Fibroblast of the aortic adventitia (primary cell): ENCODE data around the gene PCSK6. TPM values are rescaled to one million over a fixed set of nuclear protein-coding genes. Genes with fewer than 3 reads are reported as not detected.
A peak's percentile ranks its signal among the peaks of the same experiment; 100 is the strongest.

Experiments
- DNase-seq: peaks from one replicate; pipeline ENCODE4 v3.0.0-alpha.2; 2010; ENCODE audit warnings: low read depth
- H3K4me3 ChIP-seq: 2 replicates; pipeline ENCODE4 v1.5.1; 2011; ENCODE audit warnings: low read depth, mild to moderate bottlenecking, control low read depth, low read length, moderate library complexity
- total RNA-seq: library from RNA; depleted of rRNA; stranded (reverse); fragments of >200 nt; gene quantifications from 2 replicates; pipeline ENCODE4 v1.2.3, GENCODE V29; 2012; ENCODE audit warnings: low replicate concordance
- TF ChIP-seq, protein P1 (sequence below): IDR thresholded peaks from 2 replicates; pipeline ENCODE4 v1.5.1; 2011; ENCODE audit warnings: mild to moderate bottlenecking, low read length, control low read depth, inconsistent platforms; ENCODE audit not compliant: insufficient read depth

Gene PCSK6
- total RNA-seq, 1 donor = 0.81 TPM

DNA sequence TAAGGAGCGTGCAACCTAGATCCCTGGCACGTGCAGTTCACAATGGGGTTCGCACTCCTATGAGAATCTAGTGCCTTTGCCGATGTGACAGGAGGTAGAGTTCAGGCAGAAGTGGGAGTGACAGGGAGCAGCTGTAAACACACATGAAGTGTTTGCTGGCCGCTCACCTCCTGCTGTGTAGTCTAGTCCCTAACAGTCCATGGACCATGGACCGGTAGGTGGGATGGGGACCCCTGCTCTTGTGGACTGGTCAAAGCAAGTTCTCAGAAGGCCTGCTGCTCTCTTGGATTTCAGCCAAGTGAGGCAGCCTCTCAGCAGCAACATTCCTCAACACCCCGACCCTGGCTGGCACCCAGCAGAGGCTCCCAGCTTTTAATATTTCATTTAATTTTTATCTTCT lies 136.3 kb downstream of the PCSK6 start:
- TF ChIP-seq, protein P1, sequence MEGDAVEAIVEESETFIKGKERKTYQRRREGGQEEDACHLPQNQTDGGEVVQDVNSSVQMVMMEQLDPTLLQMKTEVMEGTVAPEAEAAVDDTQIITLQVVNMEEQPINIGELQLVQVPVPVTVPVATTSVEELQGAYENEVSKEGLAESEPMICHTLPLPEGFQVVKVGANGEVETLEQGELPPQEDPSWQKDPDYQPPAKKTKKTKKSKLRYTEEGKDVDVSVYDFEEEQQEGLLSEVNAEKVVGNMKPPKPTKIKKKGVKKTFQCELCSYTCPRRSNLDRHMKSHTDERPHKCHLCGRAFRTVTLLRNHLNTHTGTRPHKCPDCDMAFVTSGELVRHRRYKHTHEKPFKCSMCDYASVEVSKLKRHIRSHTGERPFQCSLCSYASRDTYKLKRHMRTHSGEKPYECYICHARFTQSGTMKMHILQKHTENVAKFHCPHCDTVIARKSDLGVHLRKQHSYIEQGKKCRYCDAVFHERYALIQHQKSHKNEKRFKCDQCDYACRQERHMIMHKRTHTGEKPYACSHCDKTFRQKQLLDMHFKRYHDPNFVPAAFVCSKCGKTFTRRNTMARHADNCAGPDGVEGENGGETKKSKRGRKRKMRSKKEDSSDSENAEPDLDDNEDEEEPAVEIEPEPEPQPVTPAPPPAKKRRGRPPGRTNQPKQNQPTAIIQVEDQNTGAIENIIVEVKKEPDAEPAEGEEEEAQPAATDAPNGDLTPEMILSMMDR = no peak
- H3K4me3 ChIP-seq = no peak overlapping the region
- no peak for DNase-seq

DNA sequence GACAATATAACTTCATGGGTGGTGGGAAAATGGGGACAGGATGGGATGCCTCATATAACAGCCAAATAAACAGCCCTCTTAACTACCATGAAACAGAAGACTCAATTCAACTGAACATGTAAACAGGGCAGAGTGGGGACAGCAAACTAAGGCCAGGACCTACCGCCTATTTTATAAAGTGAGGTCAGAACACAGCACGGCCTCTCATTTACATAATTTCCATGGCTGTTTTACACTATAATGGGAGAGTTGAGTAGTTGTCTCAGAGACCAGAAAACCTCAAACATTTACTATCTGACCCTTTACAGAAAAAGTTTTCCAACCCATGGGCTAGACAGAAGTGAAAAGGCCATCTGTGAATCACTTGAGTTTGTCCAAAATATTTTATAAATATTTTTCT lies 137.8 kb downstream of the PCSK6 start:
- H3K4me3 ChIP-seq = no peak overlapping the region
- DNase-seq = no peak
- TF ChIP-seq, protein P1 = no peak

DNA sequence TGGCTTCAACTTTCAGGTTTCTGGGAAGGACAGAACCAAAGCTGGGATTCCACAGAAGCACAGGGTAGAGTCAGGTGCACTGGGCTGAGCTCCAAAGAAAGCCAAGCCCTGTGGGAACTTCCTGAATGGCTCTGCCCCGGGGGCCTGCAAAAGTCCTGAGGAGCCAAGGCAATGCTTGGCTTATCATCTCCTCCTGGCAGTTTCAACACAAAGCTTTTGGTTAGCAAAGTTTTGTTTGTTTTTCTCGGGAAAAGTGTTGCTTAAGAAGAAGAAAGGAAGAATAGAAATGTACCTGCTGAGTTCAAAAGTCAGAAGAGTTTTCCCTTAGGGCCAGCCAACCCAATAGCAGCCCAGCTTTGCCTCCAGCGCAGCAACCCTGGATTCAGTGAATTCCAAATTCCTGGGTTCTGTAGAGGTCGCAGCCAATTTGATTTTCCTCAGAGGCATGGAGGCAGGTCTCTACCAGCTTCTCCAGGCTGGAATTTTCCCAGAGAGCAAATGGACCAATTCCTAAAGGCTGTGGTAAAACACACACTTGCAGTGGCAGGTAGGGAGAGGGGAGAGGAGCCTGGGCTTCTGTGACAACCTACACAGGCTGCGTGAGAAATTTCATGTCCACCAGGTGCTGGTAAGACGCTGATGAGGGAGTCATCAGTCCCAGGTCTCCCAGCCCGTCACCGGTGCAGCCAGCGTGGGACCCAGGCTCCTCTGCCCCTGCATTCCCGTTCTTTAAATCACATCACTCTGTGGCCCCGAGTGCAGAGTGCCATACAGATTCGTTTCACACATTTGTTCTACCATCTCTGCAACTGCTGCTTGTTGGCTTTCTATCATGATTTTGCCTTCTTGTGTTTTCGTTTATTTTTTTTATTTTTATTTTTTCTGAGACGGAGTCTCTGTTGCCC lies 140.2 kb downstream of the PCSK6 start:
- no peak overlapping the region for H3K4me3 ChIP-seq
- peak; percentile 42 for DNase-seq
- TF ChIP-seq, protein P1 = no peak

DNA sequence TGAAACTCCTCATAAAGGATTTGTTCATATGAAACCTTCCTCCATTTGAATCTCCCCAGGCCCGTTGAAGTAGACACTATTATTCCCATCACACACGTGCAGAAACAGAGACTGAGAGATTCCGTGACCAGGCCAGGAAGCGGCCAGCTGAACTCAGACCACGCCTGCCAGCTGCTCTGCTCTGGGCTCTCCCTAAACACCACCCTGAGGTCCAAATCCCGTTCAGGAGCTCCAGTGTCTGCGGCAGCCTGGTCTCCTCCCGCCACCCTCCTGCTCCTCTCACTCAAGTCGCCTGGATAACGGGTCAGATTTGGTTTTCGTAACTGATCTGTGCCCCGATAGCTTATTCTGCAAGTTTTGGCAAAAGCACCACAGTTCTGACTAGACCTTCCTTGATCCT lies 140.9 kb downstream of the PCSK6 start:
- TF ChIP-seq, protein P1 = no peak
- no peak overlapping the region for H3K4me3 ChIP-seq
- DNase-seq = no peak

DNA sequence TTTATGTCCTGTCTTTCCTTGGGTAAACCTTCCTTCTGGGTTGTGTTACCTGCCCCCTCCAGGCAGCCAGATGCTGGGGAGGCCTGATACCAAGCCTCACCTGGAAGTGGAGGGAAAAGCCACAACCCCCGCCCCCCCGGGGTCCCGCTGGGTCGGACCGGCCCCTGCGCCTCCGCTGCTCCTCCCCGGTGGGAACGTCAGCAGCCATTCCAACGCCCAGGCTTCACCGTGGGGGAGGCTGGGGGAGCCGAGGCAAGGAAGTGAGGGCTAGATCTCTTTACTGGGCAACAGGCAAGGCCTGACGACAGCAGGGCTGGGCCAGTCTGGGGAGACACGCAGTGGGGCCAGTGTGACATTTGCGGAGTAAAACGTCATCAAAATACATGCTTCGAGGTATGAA lies 141.5 kb downstream of the PCSK6 start:
- DNase-seq = no peak
- H3K4me3 ChIP-seq = no peak overlapping the region
- TF ChIP-seq, protein P1 = no peak

DNA sequence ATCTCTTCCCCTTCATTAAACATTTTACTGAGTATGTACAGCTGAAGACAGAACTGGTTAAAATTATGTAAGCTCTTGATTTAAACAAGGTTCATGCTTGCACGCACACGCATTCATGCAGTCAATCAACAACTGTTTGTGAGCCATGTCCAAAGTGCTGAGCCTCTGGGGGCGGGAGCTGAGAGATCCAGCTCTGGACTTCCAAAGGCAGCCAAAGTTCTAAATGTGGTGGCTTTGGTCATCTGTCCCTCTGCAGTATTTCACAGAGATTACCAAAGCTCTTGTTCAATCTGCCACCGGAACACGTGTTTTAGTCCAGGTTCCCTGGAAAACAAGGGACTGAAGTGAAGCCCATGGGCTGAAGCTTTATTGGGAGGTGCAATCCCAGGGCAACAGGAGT lies 142.1 kb downstream of the PCSK6 start:
- no peak for DNase-seq
- H3K4me3 ChIP-seq = no peak overlapping the region
- TF ChIP-seq, protein P1 = no peak
